GM19467 (cell line): Measurements from ENCODE around the gene POFUT1.
"Not testable (repeated sequence)": the region's sequence is repeated elsewhere in the genome, so short reads cannot be mapped to it uniquely, and the experiment has no call there.

Source experiments
- ATAC-seq: cut with Tn5 transposase; IDR thresholded peaks from one replicate; pipeline ENCODE4 v1.9.1; 2021; ENCODE audit warnings: mild to moderate bottlenecking, moderate library complexity; ENCODE audit not compliant: unreplicated experiment

POFUT1 gene

GRCh38 chr20:32188376-32189122, 19.1 kb upstream of the POFUT1 start:
- ATAC-seq = no peak

- ATAC-seq = no peak
Observed at GRCh38 chr20:32189123-32189410, 18.6 kb upstream of the POFUT1 start.

GRCh38 chr20:32189691-32190615, 17.7 kb upstream of the POFUT1 start:
- no peak for ATAC-seq

GRCh38 chr20:32190616-32191415, 16.9 kb upstream of the POFUT1 start:
- ATAC-seq = no peak

- no peak for ATAC-seq
Observed at GRCh38 chr20:32191422-32191821, 16.3 kb upstream of the POFUT1 start.

GRCh38 chr20:32191873-32192272, 15.8 kb upstream of the POFUT1 start:
- no peak for ATAC-seq

- no peak for ATAC-seq
Observed at GRCh38 chr20:32192698-32193097, 15.0 kb upstream of the POFUT1 start.

GRCh38 chr20:32193336-32193735, 14.3 kb upstream of the POFUT1 start:
- ATAC-seq = not testable (repeated sequence)

- ATAC-seq = no peak
Observed at GRCh38 chr20:32193996-32194395, 13.7 kb upstream of the POFUT1 start.

- ATAC-seq = no peak
Observed at GRCh38 chr20:32195581-32195980, 12.1 kb upstream of the POFUT1 start.

GRCh38 chr20:32196613-32197012, 11.1 kb upstream of the POFUT1 start:
- not testable (repeated sequence) for ATAC-seq

- not testable (repeated sequence) for ATAC-seq
Observed at GRCh38 chr20:32197136-32197535, 10.5 kb upstream of the POFUT1 start.

GRCh38 chr20:32199006-32199405, 8.7 kb upstream of the POFUT1 start:
- ATAC-seq = no peak

GRCh38 chr20:32201296-32201976, 6.2 kb upstream of the POFUT1 start:
- no peak for ATAC-seq

- no peak for ATAC-seq
Observed at GRCh38 chr20:32201977-32202363, 5.7 kb upstream of the POFUT1 start.

- ATAC-seq = no peak
Observed at GRCh38 chr20:32203356-32204204, 4.1 kb upstream of the POFUT1 start.

GRCh38 chr20:32204205-32205109, 3.2 kb upstream of the POFUT1 start:
- ATAC-seq = no peak

- no peak for ATAC-seq
Observed at GRCh38 chr20:32205110-32205842, 2.4 kb upstream of the POFUT1 start.
